ENCODE data around the gene UROC1.

The UROC1 gene

DNA sequence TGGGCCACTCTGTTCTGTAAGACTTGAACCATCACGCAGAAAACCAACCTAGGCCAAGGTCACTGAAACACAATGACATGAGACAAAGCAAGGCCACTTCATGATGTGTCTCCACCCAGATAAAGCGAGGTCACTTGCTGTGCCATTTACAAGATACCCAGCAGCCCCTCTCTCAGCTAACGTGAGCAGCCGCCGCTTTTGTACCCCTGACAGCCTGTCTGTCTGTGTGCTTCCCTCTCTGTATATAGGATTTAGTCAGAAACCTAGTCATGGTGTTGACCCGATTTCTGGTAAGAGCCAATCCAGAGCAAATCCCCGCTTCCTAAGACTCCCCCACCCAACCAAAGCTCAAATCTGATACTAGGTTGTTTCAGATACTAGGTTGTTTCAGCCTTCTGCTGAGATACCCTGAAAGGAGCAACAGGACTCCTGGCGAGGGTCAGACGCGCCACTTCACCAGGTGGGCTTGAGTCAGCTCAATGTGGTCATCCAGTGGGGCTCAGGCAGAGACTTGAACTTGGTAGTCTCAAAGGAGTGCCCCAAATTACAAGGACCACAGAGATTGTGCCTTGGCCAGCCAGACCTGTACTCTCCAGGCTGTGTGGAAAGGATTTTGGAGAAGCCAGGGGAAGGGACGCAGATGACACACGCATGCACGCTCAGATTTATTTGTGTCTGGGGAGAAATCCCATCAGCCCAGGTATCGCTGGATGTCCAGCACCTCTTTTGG lies 38.8 kb downstream of the UROC1 start:
- TF ChIP-seq TCF12 (IDR thresholded peaks at IDR 0.05; ENCODE audit: low read depth) (no peak), YY1 (IDR thresholded peaks at IDR 0.05; ENCODE audit: low read depth) (no peak), USF1 (IDR thresholded peaks at IDR 0.05) (no peak), EGR1 (IDR thresholded peaks at IDR 0.05) (no peak), RAD21 (IDR thresholded peaks at IDR 0.05; ENCODE audit: low read depth) (no peak), EP300 (IDR thresholded peaks at IDR 0.05; ENCODE audit: borderline replicate concordance) (no peak), REST (IDR thresholded peaks at IDR 0.05; ENCODE audit: low read depth) (no peak), NFIC (IDR thresholded peaks at IDR 0.05) (no peak)
- TF ChIP-seq, protein P1, sequence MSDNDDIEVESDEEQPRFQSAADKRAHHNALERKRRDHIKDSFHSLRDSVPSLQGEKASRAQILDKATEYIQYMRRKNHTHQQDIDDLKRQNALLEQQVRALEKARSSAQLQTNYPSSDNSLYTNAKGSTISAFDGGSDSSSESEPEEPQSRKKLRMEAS (IDR thresholded peaks at IDR 0.05) = no peak

DNA sequence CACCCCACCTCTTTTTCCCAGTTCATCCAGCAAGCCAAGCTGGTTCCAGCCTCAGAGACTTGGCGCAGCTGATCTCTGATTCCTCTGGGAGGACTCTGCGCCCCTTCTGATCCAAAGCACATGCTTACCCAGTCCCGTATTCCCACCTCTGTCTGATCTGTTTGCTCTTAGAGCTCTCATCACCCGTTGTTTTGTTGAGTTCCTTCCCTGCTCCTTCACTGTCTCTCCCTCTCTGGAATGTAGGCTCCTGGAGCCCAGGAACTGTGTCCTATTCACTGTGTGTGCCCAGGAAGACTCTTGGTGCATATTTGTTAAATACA lies 40.6 kb downstream of the UROC1 start:
- TF ChIP-seq USF1 (IDR thresholded peaks at IDR 0.05) (no peak), ZBTB7A (IDR thresholded peaks at IDR 0.05; ENCODE audit: low read depth) (no peak), FOXM1 (IDR thresholded peaks at IDR 0.05; ENCODE audit: borderline replicate concordance, low read depth) (no peak), NFIC (IDR thresholded peaks at IDR 0.05) (no peak), CEBPB (IDR thresholded peaks at IDR 0.05) (no peak), YY1 (IDR thresholded peaks at IDR 0.05; ENCODE audit: low read depth) (no peak)
- TF ChIP-seq, protein P1 (IDR thresholded peaks at IDR 0.05) = no peak

DNA sequence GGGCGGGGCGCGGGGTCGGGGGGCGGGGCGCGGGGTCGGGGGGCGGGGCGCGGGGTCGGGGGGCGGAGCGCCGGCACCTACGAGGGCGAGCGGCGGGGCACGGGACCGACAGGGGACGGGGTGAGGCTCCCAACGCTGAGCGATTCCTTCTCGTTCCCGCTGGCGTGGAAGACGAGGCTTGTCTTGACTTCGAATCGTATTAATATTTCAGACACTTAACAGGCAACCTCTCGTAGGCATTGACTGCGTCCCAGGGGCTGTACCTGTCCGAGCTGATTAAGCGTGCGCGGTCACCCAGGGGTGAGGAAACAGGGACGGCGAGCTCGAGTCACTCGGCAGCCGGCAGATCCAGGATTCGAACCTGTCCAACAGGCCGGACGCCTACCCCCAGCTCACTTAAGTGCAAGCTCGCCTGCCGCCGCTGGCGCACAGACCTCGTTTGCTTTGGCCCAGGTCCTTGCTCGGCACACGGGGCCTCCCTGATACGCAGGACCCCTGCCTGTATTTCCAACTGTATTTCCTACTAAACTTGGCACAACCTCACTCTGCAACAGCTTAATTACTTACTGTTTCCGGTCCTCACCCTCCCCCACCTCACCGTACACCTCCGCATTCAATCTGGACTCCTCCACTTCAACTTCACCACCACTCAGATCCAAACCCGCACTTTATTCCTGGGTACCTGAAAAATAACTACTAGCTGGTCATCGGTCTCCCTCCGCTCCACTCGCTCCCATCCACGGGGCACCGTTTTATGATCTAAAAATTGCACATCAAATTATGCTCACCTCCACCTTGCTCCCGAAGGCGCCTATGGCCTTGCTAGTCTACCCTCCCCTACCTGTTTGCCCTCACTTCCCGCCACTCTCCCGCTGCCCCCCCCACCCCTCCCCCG lies 41.2 kb downstream of the UROC1 start:
- TF ChIP-seq YY1 (IDR thresholded peaks at IDR 0.05; ENCODE audit: low read depth) = no peak
- TF ChIP-seq TAF1 (IDR thresholded peaks at IDR 0.05; ENCODE audit: low read depth) = peak; percentile 6; the same call in 1 of the 2 replicates
- no peak for TF ChIP-seq CREB1 (IDR thresholded peaks at IDR 0.05; ENCODE audit: low read depth)
- TF ChIP-seq TCF12 (IDR thresholded peaks at IDR 0.05; ENCODE audit: low read depth) = 0 out of 2 replicates have a peak, but pooled peaks have one; percentile 20

- TF ChIP-seq YY1 (IDR thresholded peaks at IDR 0.05; ENCODE audit: low read depth) = peak; percentile 91
- peak; percentile 68; the same call in 1 of the 2 replicates for TF ChIP-seq TAF1 (IDR thresholded peaks at IDR 0.05; ENCODE audit: low read depth)
- TF ChIP-seq EGR1 (IDR thresholded peaks at IDR 0.05) = peak; percentile 6; the same call in 1 of the 2 replicates
- TF ChIP-seq USF1 (IDR thresholded peaks at IDR 0.05) = no peak
Observed at GRCh38 chr3:126475413-126476114, 42.0 kb downstream of the UROC1 start, which contains the start of gene ZXDC. Gene ZXDC (minus strand): TSS chr3:126475891. CDS start chr3:126475865, 26 bp downstream.

DNA sequence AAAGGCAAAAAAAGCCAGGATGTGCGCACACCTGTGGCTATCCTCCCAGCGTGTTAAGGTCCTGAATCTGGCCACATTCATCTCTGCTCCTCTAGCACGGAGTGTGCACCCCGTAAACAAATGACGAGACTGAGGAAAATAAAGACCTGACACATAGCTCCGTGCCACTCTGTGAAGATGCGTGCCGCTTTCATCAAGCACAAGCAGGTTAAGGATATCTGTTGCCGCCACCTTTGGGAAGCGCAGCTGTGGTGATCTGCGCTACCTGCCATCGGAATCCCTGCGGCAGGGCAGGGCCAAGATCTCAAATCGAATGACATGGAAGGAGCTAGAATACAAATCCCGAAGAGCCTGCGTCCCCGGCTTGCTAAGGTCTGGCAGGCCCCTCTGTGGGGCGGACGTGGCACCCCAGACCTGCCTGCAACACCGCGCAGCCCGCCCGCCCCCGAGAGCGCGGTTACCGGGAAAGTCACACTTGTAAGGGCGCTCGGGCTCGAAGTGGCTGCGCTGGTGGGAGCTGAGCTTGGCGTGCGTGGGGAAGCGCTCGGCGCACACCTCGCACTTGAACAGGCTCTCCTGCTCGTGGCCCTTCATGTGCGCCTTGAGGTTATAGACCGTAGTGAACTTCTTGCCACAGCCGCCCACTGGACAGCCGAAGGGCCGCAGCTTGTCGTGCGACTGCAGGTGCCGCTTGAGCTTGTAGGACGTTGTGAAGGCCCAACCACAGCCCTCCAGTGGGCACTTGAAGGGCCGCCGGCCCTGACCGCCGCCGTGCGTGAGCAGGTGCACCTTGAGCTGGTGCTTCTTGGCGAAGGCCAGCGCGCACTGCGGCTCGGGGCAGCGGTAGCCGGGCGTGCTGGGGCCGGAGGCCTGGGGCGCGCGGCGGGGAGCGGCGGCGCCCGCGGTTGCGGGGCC lies 42.8 kb downstream of the UROC1 start:
- TF ChIP-seq, protein P1 (IDR thresholded peaks at IDR 0.05) = peak; percentile 23; the same call in 1 of the 2 replicates
- no peak for TF ChIP-seq RAD21 (IDR thresholded peaks at IDR 0.05; ENCODE audit: low read depth)

All from Ishikawa (cell line).